ENCODE data around the gene PLCB1.

Gene PLCB1

DNA sequence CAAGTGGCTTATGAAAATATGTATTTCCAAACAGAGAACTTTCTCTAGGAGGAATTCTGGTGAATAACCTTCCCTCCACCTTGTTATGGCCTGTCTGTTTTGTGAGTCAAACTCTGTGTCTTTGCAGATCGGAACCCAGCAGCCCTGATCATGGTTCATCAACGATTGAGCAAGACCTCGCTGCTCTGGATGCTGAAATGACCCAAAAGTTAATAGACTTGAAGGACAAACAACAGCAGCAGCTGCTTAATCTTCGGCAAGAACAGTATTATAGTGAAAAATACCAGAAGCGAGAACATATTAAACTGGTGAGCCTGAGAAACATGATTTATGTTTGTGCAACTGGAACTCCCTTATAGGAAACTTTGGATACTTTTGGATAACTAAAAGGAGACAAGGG lies 642.3 kb downstream of the PLCB1 start:
- no peak for DNase-seq
- H3K4me2 ChIP-seq (ENCODE audit: insufficient read depth, low read length) = no peak overlapping the region
- no peak overlapping the region for H2AFZ ChIP-seq (ENCODE audit: low read depth, low read length)
- no peak overlapping the region for H3K4me3 ChIP-seq (ENCODE audit: low read depth in 1 of 2, low read length in 2 of 2)
- no peak overlapping the region for H3K9ac ChIP-seq (ENCODE audit: low read depth, low read length)
- H4K20me1 ChIP-seq (ENCODE audit: insufficient read depth, low read length) = no peaks in the 10 kb centered on the region
- H3K27ac ChIP-seq (ENCODE audit: low read length) = no peak overlapping the region
- no peak for ATAC-seq (ENCODE audit: insufficient read depth, low read depth)
- peaks cover 52% of the 10 kb centered on the region for H3K36me3 ChIP-seq (ENCODE audit: insufficient read depth, low read length)
- TF ChIP-seq, protein P1, sequence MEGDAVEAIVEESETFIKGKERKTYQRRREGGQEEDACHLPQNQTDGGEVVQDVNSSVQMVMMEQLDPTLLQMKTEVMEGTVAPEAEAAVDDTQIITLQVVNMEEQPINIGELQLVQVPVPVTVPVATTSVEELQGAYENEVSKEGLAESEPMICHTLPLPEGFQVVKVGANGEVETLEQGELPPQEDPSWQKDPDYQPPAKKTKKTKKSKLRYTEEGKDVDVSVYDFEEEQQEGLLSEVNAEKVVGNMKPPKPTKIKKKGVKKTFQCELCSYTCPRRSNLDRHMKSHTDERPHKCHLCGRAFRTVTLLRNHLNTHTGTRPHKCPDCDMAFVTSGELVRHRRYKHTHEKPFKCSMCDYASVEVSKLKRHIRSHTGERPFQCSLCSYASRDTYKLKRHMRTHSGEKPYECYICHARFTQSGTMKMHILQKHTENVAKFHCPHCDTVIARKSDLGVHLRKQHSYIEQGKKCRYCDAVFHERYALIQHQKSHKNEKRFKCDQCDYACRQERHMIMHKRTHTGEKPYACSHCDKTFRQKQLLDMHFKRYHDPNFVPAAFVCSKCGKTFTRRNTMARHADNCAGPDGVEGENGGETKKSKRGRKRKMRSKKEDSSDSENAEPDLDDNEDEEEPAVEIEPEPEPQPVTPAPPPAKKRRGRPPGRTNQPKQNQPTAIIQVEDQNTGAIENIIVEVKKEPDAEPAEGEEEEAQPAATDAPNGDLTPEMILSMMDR (IDR thresholded peaks at IDR 0.05; ENCODE audit: borderline replicate concordance, extremely low read depth, low read length, poor library complexity, severe bottlenecking) = no peak
- no peak for TF ChIP-seq EZH2 (IDR thresholded peaks at IDR 0.05; ENCODE audit: borderline replicate concordance, low read depth, low read length, severe bottlenecking)
- no peaks in the 10 kb centered on the region for H3K27me3 ChIP-seq (ENCODE audit: insufficient read depth, low read length, poor library complexity)
- no peaks in the 10 kb centered on the region for H3K4me1 ChIP-seq (ENCODE audit: insufficient read depth, low read length)
- H3K79me2 ChIP-seq (ENCODE audit: insufficient read depth, low read length) = no peaks in the 10 kb centered on the region
- no peaks in the 10 kb centered on the region for H3K9me3 ChIP-seq (ENCODE audit: insufficient read depth, low read length, severe bottlenecking)

DNA sequence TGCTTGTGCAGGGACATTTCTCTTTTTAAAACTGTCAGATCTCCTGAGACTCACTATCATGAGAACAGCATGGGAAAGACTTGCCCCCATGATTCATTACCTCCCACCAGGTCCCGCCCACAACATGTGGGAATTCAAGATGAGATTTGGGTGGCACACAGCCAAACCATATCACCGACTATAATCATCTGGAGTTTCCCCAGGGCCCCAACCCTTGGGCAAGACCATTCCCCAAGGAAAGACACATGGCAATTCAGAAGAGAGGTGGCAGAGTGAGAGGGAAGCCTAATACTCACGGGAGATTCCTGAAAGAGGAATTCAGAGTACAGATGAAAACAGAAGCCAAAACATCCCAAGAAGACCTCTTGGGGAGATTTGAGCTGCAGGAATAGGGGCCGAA lies 645.8 kb downstream of the PLCB1 start:
- no peaks in the 10 kb centered on the region for H3K4me1 ChIP-seq (ENCODE audit: insufficient read depth, low read length)
- no peak overlapping the region for H3K4me2 ChIP-seq (ENCODE audit: insufficient read depth, low read length)
- no peaks in the 10 kb centered on the region for H4K20me1 ChIP-seq (ENCODE audit: insufficient read depth, low read length)
- H3K79me2 ChIP-seq (ENCODE audit: insufficient read depth, low read length) = no peaks in the 10 kb centered on the region
- DNase-seq = no peak
- no peak overlapping the region for H3K4me3 ChIP-seq (ENCODE audit: low read depth in 1 of 2, low read length in 2 of 2)
- H3K9me3 ChIP-seq (ENCODE audit: insufficient read depth, low read length, severe bottlenecking) = no peaks in the 10 kb centered on the region
- H3K9ac ChIP-seq (ENCODE audit: low read depth, low read length) = no peak overlapping the region
- TF ChIP-seq, protein P1 (IDR thresholded peaks at IDR 0.05; ENCODE audit: borderline replicate concordance, extremely low read depth, low read length, poor library complexity, severe bottlenecking) = no peak
- TF ChIP-seq EZH2 (IDR thresholded peaks at IDR 0.05; ENCODE audit: borderline replicate concordance, low read depth, low read length, severe bottlenecking) = no peak
- no peak overlapping the region for H3K27ac ChIP-seq (ENCODE audit: low read length)
- H3K36me3 ChIP-seq (ENCODE audit: insufficient read depth, low read length) = peaks cover 61% of the 10 kb centered on the region
- H3K27me3 ChIP-seq (ENCODE audit: insufficient read depth, low read length, poor library complexity) = no peaks in the 10 kb centered on the region
- H2AFZ ChIP-seq (ENCODE audit: low read depth, low read length) = no peak overlapping the region
- no peak for ATAC-seq (ENCODE audit: insufficient read depth, low read depth)

DNA sequence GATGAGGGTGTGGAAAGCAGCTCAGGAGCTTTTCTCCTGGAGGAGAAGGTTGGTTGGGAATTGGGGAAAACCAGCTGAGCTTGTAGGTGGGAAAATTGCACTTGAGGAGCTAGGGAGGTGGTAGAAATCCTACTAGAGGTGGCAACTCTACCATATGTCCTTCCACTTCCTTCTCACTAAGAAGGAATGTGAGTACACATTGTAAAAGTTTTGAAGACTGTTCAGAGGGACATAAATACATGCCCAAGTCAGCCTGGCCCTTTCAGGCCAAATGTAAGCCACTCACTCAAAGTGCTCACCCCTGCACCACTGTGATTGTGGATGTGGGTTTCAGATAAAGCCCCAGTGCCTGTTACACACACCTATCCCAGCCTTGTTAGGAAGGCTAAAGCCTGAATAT lies 646.3 kb downstream of the PLCB1 start:
- Histone ChIP-seq H3K4me3 (ENCODE audit: low read depth in 1 of 2, low read length in 2 of 2) (no peak overlapping the region), H3K79me2 (ENCODE audit: insufficient read depth, low read length) (no peaks in the 10 kb centered on the region), H3K27me3 (ENCODE audit: insufficient read depth, low read length, poor library complexity) (no peaks in the 10 kb centered on the region), H2AFZ (ENCODE audit: low read depth, low read length) (no peak overlapping the region), H3K36me3 (ENCODE audit: insufficient read depth, low read length) (peaks cover 61% of the 10 kb centered on the region), H3K9ac (ENCODE audit: low read depth, low read length) (no peak overlapping the region), H3K4me1 (ENCODE audit: insufficient read depth, low read length) (no peaks in the 10 kb centered on the region), H3K27ac (ENCODE audit: low read length) (no peak overlapping the region), H3K4me2 (ENCODE audit: insufficient read depth, low read length) (no peak overlapping the region), H4K20me1 (ENCODE audit: insufficient read depth, low read length) (no peaks in the 10 kb centered on the region), H3K9me3 (ENCODE audit: insufficient read depth, low read length, severe bottlenecking) (no peaks in the 10 kb centered on the region)
- DNase-seq (no peak), ATAC-seq (ENCODE audit: insufficient read depth, low read depth) (no peak)
- TF ChIP-seq, protein P1 (IDR thresholded peaks at IDR 0.05; ENCODE audit: borderline replicate concordance, extremely low read depth, low read length, poor library complexity, severe bottlenecking) = no peak
- no peak for TF ChIP-seq EZH2 (IDR thresholded peaks at IDR 0.05; ENCODE audit: borderline replicate concordance, low read depth, low read length, severe bottlenecking)

DNA sequence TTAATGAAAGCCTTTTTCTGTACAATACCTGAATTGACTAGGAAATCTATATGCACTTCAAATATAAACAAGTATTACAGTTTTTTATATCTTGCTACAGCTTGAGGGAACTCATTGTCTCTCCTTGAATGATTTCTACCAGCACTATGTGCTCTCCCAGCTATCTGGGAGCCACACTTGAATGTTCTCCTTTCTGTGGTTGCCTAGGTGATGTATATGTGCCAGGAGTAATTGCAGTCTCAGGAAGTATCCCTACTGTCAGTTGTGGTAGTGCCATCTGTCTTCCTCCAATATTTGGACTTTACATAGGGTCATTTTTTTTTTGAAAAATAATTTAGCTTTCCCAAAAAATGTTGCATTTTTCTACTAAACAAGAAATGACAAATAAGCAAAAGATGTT lies 648.8 kb downstream of the PLCB1 start:
- H4K20me1 ChIP-seq (ENCODE audit: insufficient read depth, low read length) = no peaks in the 10 kb centered on the region
- ATAC-seq (ENCODE audit: insufficient read depth, low read depth) (no peak), DNase-seq (no peak)
- no peak overlapping the region for H3K4me3 ChIP-seq (ENCODE audit: low read depth in 1 of 2, low read length in 2 of 2)
- TF ChIP-seq, protein P1 (IDR thresholded peaks at IDR 0.05; ENCODE audit: borderline replicate concordance, extremely low read depth, low read length, poor library complexity, severe bottlenecking) = no peak
- peaks cover 42% of the 10 kb centered on the region for H3K36me3 ChIP-seq (ENCODE audit: insufficient read depth, low read length)
- H3K9me3 ChIP-seq (ENCODE audit: insufficient read depth, low read length, severe bottlenecking) = no peaks in the 10 kb centered on the region
- H3K9ac ChIP-seq (ENCODE audit: low read depth, low read length) = no peak overlapping the region
- H3K4me1 ChIP-seq (ENCODE audit: insufficient read depth, low read length) = no peaks in the 10 kb centered on the region
- H3K27me3 ChIP-seq (ENCODE audit: insufficient read depth, low read length, poor library complexity) = no peaks in the 10 kb centered on the region
- no peak overlapping the region for H3K4me2 ChIP-seq (ENCODE audit: insufficient read depth, low read length)
- H2AFZ ChIP-seq (ENCODE audit: low read depth, low read length) = no peak overlapping the region
- H3K27ac ChIP-seq (ENCODE audit: low read length) = no peak overlapping the region
- no peaks in the 10 kb centered on the region for H3K79me2 ChIP-seq (ENCODE audit: insufficient read depth, low read length)
